Heart left ventricle (tissue), 13 donors: Measurements from ENCODE around the gene TRIM24.

Experiments used
- POLR2A ChIP-seq, 2 donors: fragments of 450-650 bp; IDR thresholded peaks; one replicate each; pipeline ENCODE4 v1.6.1; 2017; ENCODE audit warnings: antibody characterized with exemption in 2 of 2, mild to moderate bottlenecking in 2 of 2, moderate library complexity in 2 of 2
- TF ChIP-seq, protein P1 (sequence below), 12 donors: fragments of 200-600 bp; sonication (generic) in 4 of 12; IDR thresholded peaks; one replicate each; pipeline versions ENCODE4 v1.5.0 to v1.8.0; 2018 to 2022; ENCODE audit warnings: antibody characterized with exemption in 12 of 12, mild to moderate bottlenecking in 5 of 12
- donor health status: ischemic (EF 13 %, LVEDD 7.1; RV severe dilation, severe dysfunction).
- donor health status: DM: no; HTN: yes; CAD: no.
- donor health status: DM: no; HTN: no; CAD: no.
- donor health status: ischemic (EF 25% LVEDD 6.9; RV normal size, moderate dysfunction).
- donor health status: ischemic (EF 25% LVEDD 5.7; RV mildly dilated, moderate dysfunction).
- donor health status: ischemic (EF 35%, LVEDD 5.7; RV mildly dilated, moderate dysfunction).
- donor health status: nonischemic (EF 11% LVEDD 7.7; RV severe dilation, severe dysfunction).
- donor health status: DM: yes; HTN: yes; CAD: no.
- donor health status: PGD.
- donor health status: ischemic (EF 29% LVEDD 5.4; RV normal size, mild dysfunction).
- donor health status: nonischemic (EF 23%, LVEDD 6.1; RV moderate dilation, normal function).

DNA sequence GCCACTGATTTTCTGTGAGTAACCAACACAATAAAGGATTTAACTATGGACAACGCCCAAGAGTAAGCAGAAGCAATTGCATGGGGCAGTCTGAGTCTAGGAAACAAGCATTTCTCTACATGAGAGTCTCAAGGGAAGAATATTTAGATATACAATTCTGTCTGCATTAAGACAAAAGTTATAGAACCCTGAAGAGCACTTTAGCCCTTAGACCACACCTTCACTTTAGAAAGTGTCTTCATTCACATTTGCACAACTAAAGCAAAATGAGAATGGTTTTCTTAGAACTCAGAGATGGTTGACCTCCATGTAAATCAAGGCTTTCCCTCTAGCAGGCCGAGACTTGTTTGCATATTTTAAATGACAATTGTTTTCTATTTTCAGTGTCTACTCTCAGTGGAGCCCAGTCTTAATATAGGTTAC is 25.5 kb upstream of the TRIM24 start:
- TF ChIP-seq, protein P1, sequence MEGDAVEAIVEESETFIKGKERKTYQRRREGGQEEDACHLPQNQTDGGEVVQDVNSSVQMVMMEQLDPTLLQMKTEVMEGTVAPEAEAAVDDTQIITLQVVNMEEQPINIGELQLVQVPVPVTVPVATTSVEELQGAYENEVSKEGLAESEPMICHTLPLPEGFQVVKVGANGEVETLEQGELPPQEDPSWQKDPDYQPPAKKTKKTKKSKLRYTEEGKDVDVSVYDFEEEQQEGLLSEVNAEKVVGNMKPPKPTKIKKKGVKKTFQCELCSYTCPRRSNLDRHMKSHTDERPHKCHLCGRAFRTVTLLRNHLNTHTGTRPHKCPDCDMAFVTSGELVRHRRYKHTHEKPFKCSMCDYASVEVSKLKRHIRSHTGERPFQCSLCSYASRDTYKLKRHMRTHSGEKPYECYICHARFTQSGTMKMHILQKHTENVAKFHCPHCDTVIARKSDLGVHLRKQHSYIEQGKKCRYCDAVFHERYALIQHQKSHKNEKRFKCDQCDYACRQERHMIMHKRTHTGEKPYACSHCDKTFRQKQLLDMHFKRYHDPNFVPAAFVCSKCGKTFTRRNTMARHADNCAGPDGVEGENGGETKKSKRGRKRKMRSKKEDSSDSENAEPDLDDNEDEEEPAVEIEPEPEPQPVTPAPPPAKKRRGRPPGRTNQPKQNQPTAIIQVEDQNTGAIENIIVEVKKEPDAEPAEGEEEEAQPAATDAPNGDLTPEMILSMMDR (IDR thresholded peaks at IDR 0.05) = no peak
- TF ChIP-seq POLR2A (IDR thresholded peaks at IDR 0.05) = no peak
